OCI-LY1 (cell line): ENCODE data around the gene ARHGDIB.

Experiments
- CTCF ChIP-seq: fragments of 200-600 bp; sonication (generic), shearing (Covaris generic); IDR thresholded peaks from 2 replicates; pipeline ENCODE4 v1.5.1; 2017; ENCODE audit warnings: mild to moderate bottlenecking, antibody characterized with exemption, low read length, moderate library complexity, mixed read lengths
- EZH2 ChIP-seq: fragments of 200-600 bp; sonication (generic), shearing (Covaris generic); IDR thresholded peaks from 2 replicates; pipeline ENCODE4 v1.8.0; 2017; ENCODE audit warnings: borderline replicate concordance, mixed run types, mild to moderate bottlenecking, antibody characterized with exemption, low read length, moderate library complexity, mixed read lengths

GRCh38 chr12:14968478-14968877 lies 7.1 kb upstream of the ARHGDIB start:
- TF ChIP-seq EZH2 (no peak), CTCF (no peak)
